HL-60 (cell line): ENCODE results near the gene CCDC30.

ENCODE experiments used
- DNase-seq, 2 experiments: peaks; one replicate each; pipeline ENCODE4 v3.0.0-alpha.2; 2010 to 2020; ENCODE audit warnings: low read depth in 1 of 2, low spot score in 1 of 2
- H3K27ac ChIP-seq: fragments of 250-450 bp; sonication (Bioruptor Pico); replicated peaks from 2 replicates; pipeline ENCODE4 v1.5.1; 2020; ENCODE audit warnings: mild to moderate bottlenecking, moderate library complexity
- H3K27me3 ChIP-seq: fragments of 250-450 bp; sonication (Bioruptor Pico); 2 replicates; pipeline ENCODE4 v1.5.1; 2021; ENCODE audit warnings: mild to moderate bottlenecking, moderate library complexity; ENCODE audit not compliant: insufficient read depth, poor library complexity, severe bottlenecking
- H3K4me3 ChIP-seq: replicated peaks from 2 replicates; pipeline ENCODE4 v1.5.1; 2011; ENCODE audit warnings: mild to moderate bottlenecking, control low read depth, low read length; ENCODE audit not compliant: insufficient read depth
- GABPA ChIP-seq: IDR thresholded peaks from 2 replicates; pipeline ENCODE4 v1.6.1; 2012; ENCODE audit warnings: low read depth
- POLR2AphosphoS5 ChIP-seq: IDR thresholded peaks from 2 replicates; pipeline ENCODE4 v1.6.1; 2012; ENCODE audit warnings: low read depth
- SPI1 ChIP-seq: IDR thresholded peaks from 2 replicates; pipeline ENCODE4 v1.6.1; 2012; ENCODE audit warnings: low read depth, mild to moderate bottlenecking, borderline replicate concordance
- TF ChIP-seq, protein P1 (sequence below): IDR thresholded peaks from one replicate; pipeline ENCODE4 v1.5.1; 2011; ENCODE audit warnings: low read length, control low read depth, inconsistent platforms; ENCODE audit not compliant: insufficient read depth
- TF ChIP-seq, protein P2 (sequence below): IDR thresholded peaks from 2 replicates; pipeline ENCODE4 v1.6.1; 2012; ENCODE audit warnings: low read depth; ENCODE audit not compliant: insufficient replicate concordance

Gene CCDC30

DNA sequence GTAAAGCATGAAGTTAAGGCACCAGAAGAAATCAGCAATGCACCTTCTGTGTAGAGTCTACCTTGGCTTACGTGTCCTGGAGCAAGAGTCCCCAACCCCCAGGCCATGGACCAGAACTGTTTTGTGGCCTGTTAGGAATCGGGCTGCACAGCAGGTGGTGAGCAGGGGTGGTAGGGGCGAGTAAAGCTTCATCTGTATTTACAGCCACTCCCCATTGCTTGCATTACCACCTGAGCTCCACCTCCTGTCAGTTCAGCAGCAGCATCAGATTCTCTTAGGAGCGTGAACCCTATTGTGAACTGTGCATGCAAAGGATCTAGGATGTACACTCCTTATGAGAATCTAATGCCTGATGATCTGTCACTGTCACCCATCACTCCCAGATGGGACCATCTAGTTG lies 28.7 kb upstream of the CCDC30 start:
- Histone ChIP-seq H3K4me3 (no peak overlapping the region), H3K27me3 (no peaks in the 10 kb centered on the region), H3K27ac (no peak overlapping the region)
- DNase-seq = no peak
- TF ChIP-seq, protein P1, sequence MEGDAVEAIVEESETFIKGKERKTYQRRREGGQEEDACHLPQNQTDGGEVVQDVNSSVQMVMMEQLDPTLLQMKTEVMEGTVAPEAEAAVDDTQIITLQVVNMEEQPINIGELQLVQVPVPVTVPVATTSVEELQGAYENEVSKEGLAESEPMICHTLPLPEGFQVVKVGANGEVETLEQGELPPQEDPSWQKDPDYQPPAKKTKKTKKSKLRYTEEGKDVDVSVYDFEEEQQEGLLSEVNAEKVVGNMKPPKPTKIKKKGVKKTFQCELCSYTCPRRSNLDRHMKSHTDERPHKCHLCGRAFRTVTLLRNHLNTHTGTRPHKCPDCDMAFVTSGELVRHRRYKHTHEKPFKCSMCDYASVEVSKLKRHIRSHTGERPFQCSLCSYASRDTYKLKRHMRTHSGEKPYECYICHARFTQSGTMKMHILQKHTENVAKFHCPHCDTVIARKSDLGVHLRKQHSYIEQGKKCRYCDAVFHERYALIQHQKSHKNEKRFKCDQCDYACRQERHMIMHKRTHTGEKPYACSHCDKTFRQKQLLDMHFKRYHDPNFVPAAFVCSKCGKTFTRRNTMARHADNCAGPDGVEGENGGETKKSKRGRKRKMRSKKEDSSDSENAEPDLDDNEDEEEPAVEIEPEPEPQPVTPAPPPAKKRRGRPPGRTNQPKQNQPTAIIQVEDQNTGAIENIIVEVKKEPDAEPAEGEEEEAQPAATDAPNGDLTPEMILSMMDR = no peak
- TF ChIP-seq SPI1 = no peak
- no peak for TF ChIP-seq GABPA
- TF ChIP-seq POLR2AphosphoS5 = no peak
- TF ChIP-seq, protein P2, sequence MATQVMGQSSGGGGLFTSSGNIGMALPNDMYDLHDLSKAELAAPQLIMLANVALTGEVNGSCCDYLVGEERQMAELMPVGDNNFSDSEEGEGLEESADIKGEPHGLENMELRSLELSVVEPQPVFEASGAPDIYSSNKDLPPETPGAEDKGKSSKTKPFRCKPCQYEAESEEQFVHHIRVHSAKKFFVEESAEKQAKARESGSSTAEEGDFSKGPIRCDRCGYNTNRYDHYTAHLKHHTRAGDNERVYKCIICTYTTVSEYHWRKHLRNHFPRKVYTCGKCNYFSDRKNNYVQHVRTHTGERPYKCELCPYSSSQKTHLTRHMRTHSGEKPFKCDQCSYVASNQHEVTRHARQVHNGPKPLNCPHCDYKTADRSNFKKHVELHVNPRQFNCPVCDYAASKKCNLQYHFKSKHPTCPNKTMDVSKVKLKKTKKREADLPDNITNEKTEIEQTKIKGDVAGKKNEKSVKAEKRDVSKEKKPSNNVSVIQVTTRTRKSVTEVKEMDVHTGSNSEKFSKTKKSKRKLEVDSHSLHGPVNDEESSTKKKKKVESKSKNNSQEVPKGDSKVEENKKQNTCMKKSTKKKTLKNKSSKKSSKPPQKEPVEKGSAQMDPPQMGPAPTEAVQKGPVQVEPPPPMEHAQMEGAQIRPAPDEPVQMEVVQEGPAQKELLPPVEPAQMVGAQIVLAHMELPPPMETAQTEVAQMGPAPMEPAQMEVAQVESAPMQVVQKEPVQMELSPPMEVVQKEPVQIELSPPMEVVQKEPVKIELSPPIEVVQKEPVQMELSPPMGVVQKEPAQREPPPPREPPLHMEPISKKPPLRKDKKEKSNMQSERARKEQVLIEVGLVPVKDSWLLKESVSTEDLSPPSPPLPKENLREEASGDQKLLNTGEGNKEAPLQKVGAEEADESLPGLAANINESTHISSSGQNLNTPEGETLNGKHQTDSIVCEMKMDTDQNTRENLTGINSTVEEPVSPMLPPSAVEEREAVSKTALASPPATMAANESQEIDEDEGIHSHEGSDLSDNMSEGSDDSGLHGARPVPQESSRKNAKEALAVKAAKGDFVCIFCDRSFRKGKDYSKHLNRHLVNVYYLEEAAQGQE = no peak

DNA sequence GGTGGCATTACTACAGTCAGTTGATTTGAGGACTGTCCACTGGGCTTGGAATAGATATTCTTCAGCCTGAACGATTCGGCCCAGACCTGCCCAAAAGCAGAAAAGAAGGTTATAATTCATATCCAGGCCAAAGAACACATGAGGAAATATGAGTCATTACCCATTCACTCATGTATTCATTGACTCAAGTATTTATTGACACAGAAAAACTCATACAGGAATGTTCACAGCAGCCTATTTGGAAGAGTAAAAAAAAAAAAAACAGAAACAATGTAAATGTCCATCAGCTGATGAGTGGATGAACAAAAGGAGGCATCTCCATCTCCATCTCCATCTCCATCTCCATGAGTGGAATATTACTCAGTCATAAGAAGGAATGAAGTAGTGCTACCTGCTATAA lies 23.1 kb upstream of the CCDC30 start:
- no peak for DNase-seq
- no peak overlapping the region for H3K27ac ChIP-seq

DNA sequence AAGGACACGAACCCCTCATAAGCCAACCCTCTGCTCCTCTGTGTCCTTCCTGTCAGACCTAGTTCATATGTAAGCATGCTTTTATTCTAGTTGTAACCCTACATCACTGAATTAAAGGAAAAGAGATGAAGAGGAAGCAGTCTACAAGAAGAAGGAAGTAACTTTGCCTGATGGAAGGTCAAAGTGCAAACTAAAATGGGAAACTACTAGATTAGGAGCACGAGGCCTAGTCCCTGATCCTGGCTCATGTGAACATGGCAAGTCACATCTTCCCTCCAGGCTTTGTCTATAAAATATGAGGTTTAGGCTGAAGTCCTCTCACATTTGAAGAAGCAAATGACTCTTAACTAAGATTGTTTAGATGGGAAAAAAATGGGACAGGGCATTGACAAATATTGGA lies 20.4 kb upstream of the CCDC30 start:
- TF ChIP-seq SPI1 = no peak
- TF ChIP-seq GABPA = 0 out of 2 replicates have a peak, but pooled peaks have one; percentile 14
- H3K4me3 ChIP-seq = no peak overlapping the region
- peak in 1 of 2 experiments; percentile 10 for DNase-seq
- no peaks in the 10 kb centered on the region for H3K27me3 ChIP-seq
- no peak overlapping the region for H3K27ac ChIP-seq

More for the DNA sequence above, 23.1 kb upstream of the CCDC30 start:
- Histone ChIP-seq H3K4me3 (no peak overlapping the region), H3K27me3 (no peaks in the 10 kb centered on the region)
- TF ChIP-seq SPI1 (no peak), GABPA (no peak), POLR2AphosphoS5 (no peak)
- TF ChIP-seq, protein P1 = no peak
- TF ChIP-seq, protein P2 = no peak

DNA sequence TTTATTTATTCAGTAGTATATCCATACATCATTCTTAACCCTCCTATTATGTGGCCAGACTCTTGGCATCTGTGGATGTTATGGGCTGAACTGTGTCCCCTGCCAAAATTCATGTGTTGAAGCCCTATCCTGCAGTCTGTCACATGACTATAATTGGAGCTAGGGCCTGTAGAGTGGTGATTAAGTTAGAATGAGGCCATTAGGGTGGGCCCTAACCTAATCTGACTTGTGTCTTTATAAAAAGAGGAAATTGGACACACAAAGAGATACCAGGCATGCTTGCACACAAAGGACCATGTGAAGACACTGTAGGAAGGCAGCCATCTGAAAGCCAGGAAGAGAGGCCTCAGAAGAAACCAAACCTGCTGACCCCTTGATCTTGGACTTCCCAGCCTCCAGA lies 13.8 kb upstream of the CCDC30 start:
- TF ChIP-seq SPI1 (no peak), GABPA (no peak), POLR2AphosphoS5 (no peak)
- TF ChIP-seq, protein P2 = no peak
- TF ChIP-seq, protein P1 = no peak
- Histone ChIP-seq H3K27ac (no peak overlapping the region), H3K27me3 (no peaks in the 10 kb centered on the region), H3K4me3 (no peak overlapping the region)
- no peak for DNase-seq
